DND-41 (cell line): ENCODE results near the gene HLA-DQA1.

Source experiments
- CTCF ChIP-seq: IDR thresholded peaks from 2 replicates; pipeline ENCODE4 v1.5.1; 2012; ENCODE audit warnings: borderline replicate concordance, low read length, moderate library complexity, mild to moderate bottlenecking; ENCODE audit not compliant: poor library complexity, severe bottlenecking; ENCODE audit errors: extremely low read depth
- EZH2 ChIP-seq: IDR thresholded peaks from 3 replicates; pipeline ENCODE4 v1.6.1; 2012; ENCODE audit warnings: borderline replicate concordance, low read depth, mild to moderate bottlenecking, moderate library complexity, low read length, inconsistent platforms; ENCODE audit not compliant: severe bottlenecking

- TF ChIP-seq CTCF (no peak), EZH2 (no peak)
Observed at GRCh38 chr6:32662099-32662498, 24.9 kb downstream of the HLA-DQA1 start.
